Stimulated activated CD4-positive, alpha-beta T cell treated with anti-CD3 and anti-CD28 coated beads, TNF-alpha, amount 100 ng/mL, for 1 hour (primary cell): ENCODE measurements around the gene SOHLH2.

Experiments used
- DNase-seq, 3 donors: peaks; one replicate each; pipeline ENCODE4 v3.0.0-alpha.2; 2020; ENCODE audit warnings: low read depth in 3 of 3, low spot score in 1 of 3

SOHLH2 gene, protein sequence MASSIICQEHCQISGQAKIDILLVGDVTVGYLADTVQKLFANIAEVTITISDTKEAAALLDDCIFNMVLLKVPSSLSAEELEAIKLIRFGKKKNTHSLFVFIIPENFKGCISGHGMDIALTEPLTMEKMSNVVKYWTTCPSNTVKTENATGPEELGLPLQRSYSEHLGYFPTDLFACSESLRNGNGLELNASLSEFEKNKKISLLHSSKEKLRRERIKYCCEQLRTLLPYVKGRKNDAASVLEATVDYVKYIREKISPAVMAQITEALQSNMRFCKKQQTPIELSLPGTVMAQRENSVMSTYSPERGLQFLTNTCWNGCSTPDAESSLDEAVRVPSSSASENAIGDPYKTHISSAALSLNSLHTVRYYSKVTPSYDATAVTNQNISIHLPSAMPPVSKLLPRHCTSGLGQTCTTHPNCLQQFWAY

GRCh38 chr13:36214163-36214921, at the start of gene SOHLH2:
Gene SOHLH2, minus strand, starts transcription at chr13:36214556. Its CDS starts 30 bp downstream, at chr13:36214526.
- no peak for DNase-seq

DNA sequence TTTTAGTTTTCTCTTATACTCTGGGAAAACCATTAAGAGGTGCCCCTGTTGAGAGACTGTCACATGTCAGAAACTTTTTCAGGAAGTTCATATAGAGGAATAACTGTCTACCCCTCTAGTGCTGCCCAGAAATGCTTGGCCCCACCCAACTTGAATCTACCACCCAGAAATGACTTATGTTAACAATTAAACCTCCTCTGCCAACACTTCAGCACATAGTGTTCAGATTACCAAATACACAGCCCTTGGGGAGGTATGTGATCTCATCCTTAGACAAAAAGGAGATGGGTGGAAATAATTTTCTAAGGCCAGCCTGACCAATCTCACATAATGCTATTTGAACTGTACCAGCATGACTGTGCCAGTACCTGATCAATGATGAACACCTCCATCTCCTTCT, 47.6 kb upstream of the SOHLH2 start:
- no peak for DNase-seq

DNA sequence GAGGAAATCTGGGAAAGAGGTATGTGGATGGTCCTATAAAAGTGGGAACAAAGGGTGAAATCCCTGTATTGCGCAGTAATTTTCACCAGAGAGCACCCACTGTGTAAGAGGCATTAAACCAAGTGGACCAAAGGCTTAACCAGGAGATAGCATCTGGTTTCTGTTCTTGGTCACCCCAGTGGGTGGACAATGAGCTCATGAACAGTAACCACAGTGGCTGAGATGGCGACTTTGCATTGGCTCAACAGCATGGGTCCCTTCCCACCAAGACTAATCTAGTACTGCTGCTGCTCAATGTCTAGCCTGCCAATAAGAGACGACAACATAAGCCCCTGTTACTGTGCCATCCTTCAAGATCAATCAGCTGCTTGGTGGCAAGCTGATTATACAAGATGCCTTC, 46.7 kb upstream of the SOHLH2 start:
- DNase-seq, result no peak

DNA sequence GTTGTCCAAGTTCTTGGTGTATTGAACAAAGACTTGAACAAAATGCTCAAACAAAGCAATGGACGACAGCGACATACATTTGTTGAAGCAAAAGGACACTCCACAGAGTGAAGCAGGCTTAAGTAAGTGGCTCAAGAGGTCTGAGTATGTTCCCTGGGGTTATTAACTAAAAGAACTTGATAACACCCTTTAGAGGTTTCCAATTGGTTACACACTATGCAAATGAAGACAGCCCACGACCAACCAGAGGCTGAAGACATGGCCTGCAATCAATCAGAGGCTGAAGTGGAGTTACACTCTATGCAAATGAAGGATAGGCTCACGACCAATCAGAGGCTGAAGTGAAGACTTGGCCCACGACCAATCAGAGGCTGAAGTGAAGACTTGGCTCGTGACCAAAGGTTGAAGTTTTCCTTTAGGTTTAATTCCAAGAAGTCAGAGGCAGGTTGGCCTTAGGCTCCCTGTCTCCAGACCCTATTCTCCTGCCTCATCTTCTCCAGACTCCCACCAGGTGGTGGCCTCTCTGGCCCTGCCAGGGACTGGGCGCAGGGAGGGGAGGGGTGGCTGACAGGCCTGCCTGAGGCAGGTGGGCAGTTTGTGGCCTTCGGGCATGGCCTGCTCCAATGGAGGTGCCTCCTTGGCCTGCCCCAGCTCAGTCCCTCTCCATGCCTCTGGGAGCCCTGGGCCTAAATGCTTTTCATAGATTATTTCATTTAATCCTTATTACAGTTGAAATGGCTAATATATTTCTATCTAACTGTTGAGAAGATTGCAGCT, 45.2 kb upstream of the SOHLH2 start:
- no peak for DNase-seq

DNA sequence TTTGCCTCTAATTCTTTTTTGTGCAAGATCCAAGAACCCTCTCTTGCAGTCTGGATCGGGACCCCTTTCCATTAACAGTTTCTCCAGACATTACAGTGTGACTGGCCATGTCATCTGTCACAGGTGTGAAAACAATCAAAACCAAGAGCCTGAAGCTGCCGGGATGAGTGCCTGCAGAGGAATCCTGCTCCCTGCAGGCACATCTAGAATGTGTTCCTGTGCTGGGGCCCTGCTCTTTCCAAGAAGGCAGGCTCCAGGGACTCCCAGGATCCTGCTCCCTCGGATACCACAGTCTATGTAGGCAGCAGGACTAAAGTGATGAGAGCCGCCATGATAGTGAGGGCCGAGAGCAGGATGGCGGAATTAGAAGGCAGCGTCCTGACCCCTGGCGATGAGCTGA, 44.5 kb upstream of the SOHLH2 start:
- DNase-seq, result no peak

- DNase-seq, result no peak
Observed at GRCh38 chr13:36251526-36251925, 37.2 kb upstream of the SOHLH2 start.

DNA sequence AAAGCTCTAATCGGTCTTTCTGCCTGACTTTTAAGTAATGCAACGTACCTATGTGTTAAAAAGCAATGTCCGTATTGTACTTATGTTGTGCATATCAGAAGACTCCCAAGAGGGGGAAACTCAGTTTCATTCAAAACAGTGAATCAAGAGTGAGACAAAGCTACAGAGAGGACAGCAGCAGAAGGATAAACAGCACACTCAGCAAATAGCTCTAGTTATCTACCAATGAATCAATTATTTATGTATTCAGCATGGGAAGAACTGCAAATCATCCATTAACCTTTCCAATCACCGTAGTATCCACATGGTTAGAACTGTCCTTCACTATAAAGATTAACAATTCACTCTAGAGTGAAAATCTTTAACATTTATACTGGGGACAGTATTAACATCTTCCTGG, 36.7 kb upstream of the SOHLH2 start:
- no peak for DNase-seq

GRCh38 chr13:36248700-36249099, 34.3 kb upstream of the SOHLH2 start:
- no peak for DNase-seq

DNA sequence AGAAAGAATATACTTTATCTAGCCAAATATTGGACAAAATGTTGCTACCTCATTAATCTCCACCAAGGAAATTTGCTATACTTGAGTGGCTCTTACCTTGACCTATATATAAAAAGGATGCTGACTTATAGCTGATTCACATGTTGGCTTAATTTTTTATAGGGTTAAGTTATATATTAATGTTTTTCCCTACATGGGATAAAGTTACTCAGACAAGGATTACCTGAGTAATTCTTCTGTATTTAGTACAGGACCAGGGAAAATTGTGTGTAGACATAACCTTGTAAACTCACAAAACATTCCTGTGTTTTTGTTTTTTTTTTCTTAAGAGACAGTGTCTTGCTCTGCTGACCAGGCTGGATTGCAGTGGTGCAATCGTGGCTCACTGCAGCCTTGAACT, 30.6 kb upstream of the SOHLH2 start:
- DNase-seq, result no peak

GRCh38 chr13:36244073-36244472, 29.7 kb upstream of the SOHLH2 start:
- no peak for DNase-seq

DNA sequence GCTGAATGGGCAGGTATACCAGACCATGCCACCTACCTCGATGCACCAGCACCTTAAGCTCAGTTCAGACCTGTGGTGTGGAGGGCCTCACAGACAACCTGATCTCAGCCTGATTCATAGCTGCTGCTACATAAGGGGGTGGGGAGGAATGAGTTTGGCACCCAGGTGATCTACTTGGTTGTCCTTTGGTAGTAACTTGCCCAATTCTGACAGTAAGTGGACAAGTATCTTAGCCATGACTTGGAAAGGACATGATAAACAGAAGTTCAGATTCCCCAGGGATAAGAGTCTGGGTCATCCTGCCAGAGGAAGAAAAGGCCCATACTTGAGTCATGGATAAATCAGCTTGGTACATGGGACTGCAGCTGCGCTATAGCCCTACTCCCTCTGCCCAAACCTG, 28.4 kb upstream of the SOHLH2 start:
- no peak for DNase-seq

DNA sequence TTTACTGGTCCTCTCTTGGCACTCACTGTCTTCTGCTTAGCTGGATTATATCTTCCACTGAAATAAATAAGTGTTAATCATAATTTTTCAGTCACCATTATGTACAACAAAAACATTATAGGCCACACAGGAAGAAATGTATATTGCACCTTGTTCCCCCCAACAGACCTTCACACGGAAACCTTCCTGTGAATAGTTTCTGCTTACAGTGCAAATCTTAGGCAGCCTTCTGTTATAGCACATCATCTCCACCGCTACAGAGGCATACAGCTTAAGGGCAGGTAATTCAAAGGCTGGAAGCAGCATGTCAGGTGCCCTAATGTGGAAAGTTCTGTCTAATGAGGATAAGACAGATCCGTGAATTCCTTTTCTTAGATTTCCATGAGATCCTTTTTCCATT, 16.9 kb upstream of the SOHLH2 start:
- DNase-seq, result no peak

DNA sequence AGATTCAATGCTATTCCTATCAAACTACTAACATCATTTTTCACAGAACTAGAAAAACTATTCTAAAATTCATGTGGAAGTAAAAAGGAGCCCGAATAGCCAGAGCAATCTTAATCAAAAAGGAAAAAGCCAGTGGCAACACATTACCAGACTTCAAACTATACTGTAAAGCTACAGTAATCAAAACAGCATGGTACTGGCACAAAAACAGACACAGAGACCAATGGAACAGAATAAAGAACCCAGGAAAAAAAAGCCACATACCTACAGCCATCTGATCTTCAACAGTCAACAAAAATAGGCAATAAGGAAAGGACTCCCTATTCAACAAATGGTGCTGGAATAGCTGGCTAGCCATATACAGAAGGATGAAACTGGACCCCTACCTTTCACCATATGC, 10.4 kb upstream of the SOHLH2 start:
- DNase-seq, result no peak

- DNase-seq, result no peak
Observed at GRCh38 chr13:36219883-36220282, 5.5 kb upstream of the SOHLH2 start.

DNA sequence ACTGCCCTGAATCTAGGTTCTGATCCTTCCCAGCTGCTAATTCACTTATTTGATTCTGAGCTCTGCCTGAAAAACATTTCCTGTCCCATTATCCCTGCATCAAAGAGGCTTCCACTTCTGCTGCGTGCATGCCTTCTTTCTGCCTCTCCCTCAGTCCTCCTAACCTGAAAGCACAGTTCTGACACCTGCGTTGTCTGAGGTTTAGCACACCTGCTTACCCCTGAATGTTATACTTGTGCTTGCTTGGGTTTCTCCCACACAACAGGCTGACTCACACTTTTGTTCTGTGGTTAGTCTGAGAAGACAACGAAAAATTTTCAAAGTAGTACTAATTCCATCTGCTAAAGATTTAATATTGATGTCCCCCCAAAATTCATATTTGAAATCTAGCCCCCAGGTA, 3.1 kb upstream of the SOHLH2 start:
- no peak for DNase-seq

GRCh38 chr13:36212789-36213188, 1.6 kb downstream of the SOHLH2 start:
- no peak for DNase-seq

DNA sequence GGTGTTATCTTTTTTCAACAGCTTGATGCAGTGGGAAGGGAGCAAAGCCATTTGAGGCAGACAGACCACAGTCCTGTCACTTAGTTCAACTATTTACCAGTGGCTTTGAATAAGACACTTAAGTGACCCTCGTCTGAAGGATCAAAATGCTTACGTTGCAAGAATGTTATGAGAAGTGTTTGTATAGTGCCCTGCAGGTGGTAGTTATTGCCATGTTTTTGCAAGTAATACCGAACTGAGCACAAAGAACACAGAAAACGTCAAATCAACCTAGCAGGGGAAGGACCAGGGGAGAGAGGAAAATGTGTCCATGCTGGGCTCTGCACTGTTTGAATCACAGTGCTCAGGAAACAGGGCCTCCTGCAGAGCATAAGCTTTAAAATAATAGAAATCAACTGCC, 2.8 kb downstream of the SOHLH2 start:
- no peak for DNase-seq

DNA sequence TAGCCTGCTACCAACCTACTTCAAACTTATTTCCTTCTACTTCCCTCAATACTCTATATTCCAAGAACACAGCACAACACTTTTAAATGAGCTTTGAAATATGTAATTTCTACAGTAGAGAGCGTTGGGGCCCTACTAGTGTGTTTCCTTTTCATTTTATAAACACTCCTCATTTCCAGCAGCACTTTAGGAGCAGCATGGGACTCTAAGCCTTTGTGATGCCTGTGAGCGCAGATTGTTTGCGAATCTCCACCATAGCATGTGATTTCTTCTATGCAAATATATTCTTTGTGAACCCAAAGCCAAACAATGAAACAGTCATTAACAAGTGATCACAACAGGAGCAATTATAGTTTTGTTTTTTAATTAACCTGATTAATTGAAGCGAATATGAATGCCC, 3.6 kb downstream of the SOHLH2 start:
- no peak for DNase-seq

DNA sequence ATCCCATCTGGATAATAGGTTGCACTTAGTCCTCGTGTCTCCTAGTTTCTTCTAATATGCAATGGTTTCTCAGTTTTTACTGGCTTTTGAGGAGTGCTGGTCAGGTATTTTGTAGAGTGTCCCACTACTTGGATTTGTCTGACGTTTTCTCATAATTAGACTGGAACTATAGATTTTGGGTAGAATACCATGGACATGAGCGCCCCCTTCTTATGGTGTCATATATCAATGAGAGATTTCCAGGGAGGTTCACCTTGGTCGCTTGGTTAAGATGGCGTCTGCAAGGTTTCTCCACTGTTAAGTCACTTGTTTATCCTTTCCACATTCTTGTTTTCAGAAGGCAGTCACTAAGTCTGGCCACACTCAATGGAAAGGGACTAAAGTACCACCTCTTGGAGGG, 6.7 kb downstream of the SOHLH2 start:
- DNase-seq, result no peak

- DNase-seq, result no peak
Observed at GRCh38 chr13:36193151-36193855, 21.1 kb downstream of the SOHLH2 start.

- no peak for DNase-seq
Observed at GRCh38 chr13:36192166-36192565, 22.2 kb downstream of the SOHLH2 start.
